Gastroesophageal sphincter (tissue), 4 donors: Measurements from ENCODE around the gene MTX2. TPM values are rescaled to one million over a fixed set of nuclear protein-coding genes. Genes with fewer than 3 reads are reported as not detected.

Source experiments
- ATAC-seq: fragments of 150-250 bp; one replicate; pipeline ENCODE4 v1.9.1; 2016; ENCODE audit warnings: mild to moderate bottlenecking, moderate library complexity
- H3K27ac ChIP-seq, 4 donors: fragments of 200-600 bp; sonication (generic) in 3 of 4; 1 replicate in 3 of 4; 2 replicates in 1 of 4; pipeline ENCODE4 v1.5.1; 2016 to 2019
- H3K27me3 ChIP-seq: fragments of 200-600 bp; sonication (generic); one replicate; pipeline ENCODE4 v1.5.1; 2019
- H3K36me3 ChIP-seq, 2 donors: fragments of 200-600 bp; sonication (generic); one replicate each; pipeline ENCODE4 v1.5.1; 2019; ENCODE audit warnings: control low read depth in 1 of 2
- H3K4me1 ChIP-seq, 3 donors: fragments of 200-600 bp; sonication (generic); 1 replicate in 2 of 3; 2 replicates in 1 of 3; pipeline ENCODE4 v1.5.1; 2016 to 2019; ENCODE audit warnings: control low read depth in 2 of 3
- H3K4me3 ChIP-seq, 2 donors: fragments of 200-600 bp; sonication (generic); one replicate each; pipeline ENCODE4 v1.5.1; 2019; ENCODE audit warnings: mild to moderate bottlenecking in 1 of 2, moderate library complexity in 1 of 2
- H3K9me3 ChIP-seq, 3 donors: fragments of 200-600 bp; sonication (generic); one replicate each; pipeline ENCODE4 v1.5.1; 2017 to 2019; ENCODE audit warnings: control low read depth in 2 of 3
- EP300 ChIP-seq: sonication (generic); formaldehyde crosslinking; IDR thresholded peaks from one replicate; pipeline ENCODE4 v1.6.1; 2017; ENCODE audit warnings: antibody characterized with exemption, mild to moderate bottlenecking
- POLR2A ChIP-seq, 2 donors: fragments of 450-650 bp; IDR thresholded peaks; one replicate each; pipeline ENCODE4 v1.6.1; 2017; ENCODE audit warnings: antibody characterized with exemption in 2 of 2, mild to moderate bottlenecking in 2 of 2, moderate library complexity in 1 of 2
- POLR2AphosphoS5 ChIP-seq: sonication (generic); formaldehyde crosslinking; IDR thresholded peaks from one replicate; pipeline ENCODE4 v1.6.1; 2017; ENCODE audit warnings: antibody characterized with exemption
- whole genome bisulfite sequencing, 2 donors: methylation state at CpG; one replicate each; pipeline ENCODE4 v1.1.5; 2018; ENCODE audit warnings: low coverage in 1 of 2; 5-methylcytosine and 5-hydroxymethylcytosine counted together
- total RNA-seq, 4 donors: library from RNA; depleted of rRNA; stranded (reverse); fragments of >200 nt; gene quantifications; one replicate each; pipeline ENCODE4 v1.1.0, GENCODE V29; 2016
- TF ChIP-seq, protein P1 (sequence below), 4 experiments: fragments of 200-600 bp in 2 of 4; fragments of 450-650 bp in 2 of 4; sonication (generic) in 1 of 4; IDR thresholded peaks; one replicate each; pipeline ENCODE4 v1.5.1; 2017 to 2019; ENCODE audit warnings: antibody characterized with exemption in 4 of 4, mild to moderate bottlenecking in 2 of 4, moderate library complexity in 2 of 4

MTX2 gene
- total RNA-seq, 4 donors from 2014 or later, result 21.3 to 41.1 (median 29.4) TPM

GRCh38 chr2:176260689-176261088, 8.6 kb upstream of the MTX2 start:
- 90 to 91% methylated on average over 1 of the region's 1 CpG for WGBS, 2 donors
- H3K36me3 ChIP-seq, result no peaks in the 10 kb centered on the region
- no peak overlapping the region for H3K4me3 ChIP-seq
- no peak overlapping the region for H3K27ac ChIP-seq
- peaks cover 19% of the 10 kb centered on the region for H3K27me3 ChIP-seq
- no peaks in the 10 kb centered on the region for H3K9me3 ChIP-seq
- TF ChIP-seq POLR2A (IDR thresholded peaks at IDR 0.05) (no peak), POLR2AphosphoS5 (no peak), EP300 (no peak)
- TF ChIP-seq, protein P1, sequence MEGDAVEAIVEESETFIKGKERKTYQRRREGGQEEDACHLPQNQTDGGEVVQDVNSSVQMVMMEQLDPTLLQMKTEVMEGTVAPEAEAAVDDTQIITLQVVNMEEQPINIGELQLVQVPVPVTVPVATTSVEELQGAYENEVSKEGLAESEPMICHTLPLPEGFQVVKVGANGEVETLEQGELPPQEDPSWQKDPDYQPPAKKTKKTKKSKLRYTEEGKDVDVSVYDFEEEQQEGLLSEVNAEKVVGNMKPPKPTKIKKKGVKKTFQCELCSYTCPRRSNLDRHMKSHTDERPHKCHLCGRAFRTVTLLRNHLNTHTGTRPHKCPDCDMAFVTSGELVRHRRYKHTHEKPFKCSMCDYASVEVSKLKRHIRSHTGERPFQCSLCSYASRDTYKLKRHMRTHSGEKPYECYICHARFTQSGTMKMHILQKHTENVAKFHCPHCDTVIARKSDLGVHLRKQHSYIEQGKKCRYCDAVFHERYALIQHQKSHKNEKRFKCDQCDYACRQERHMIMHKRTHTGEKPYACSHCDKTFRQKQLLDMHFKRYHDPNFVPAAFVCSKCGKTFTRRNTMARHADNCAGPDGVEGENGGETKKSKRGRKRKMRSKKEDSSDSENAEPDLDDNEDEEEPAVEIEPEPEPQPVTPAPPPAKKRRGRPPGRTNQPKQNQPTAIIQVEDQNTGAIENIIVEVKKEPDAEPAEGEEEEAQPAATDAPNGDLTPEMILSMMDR (IDR thresholded peaks at IDR 0.05), result no peak
- ATAC-seq, result no peak
- H3K4me1 ChIP-seq, result no peaks in the 10 kb centered on the region

DNA sequence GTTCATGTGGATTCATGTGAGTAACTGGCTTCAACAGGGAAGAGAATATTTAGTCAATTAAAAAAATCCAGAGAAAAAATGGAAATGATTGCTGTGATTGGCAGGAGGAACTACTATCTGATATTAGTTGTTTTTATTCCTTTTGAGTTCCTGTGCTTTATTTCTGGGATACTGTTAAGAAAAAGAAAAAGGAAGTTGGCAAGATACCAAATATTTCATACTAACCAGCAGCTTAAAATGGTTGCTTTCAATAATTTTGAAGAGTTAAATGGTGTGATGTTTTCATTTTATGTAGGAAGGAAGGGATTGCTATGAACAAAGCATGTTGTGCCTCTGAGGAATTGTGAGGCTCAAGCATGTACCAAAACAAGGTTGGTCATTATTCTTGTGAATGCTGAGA, 8.1 kb upstream of the MTX2 start:
- peaks cover 19% of the 10 kb centered on the region for H3K27me3 ChIP-seq
- no peak overlapping the region for H3K4me3 ChIP-seq
- H3K9me3 ChIP-seq, result no peaks in the 10 kb centered on the region
- TF ChIP-seq, protein P1 (IDR thresholded peaks at IDR 0.05), result no peak
- no peak for TF ChIP-seq POLR2A (IDR thresholded peaks at IDR 0.05)
- TF ChIP-seq POLR2AphosphoS5, result no peak
- TF ChIP-seq EP300, result no peak
- no peak for ATAC-seq
- H3K27ac ChIP-seq, result no peak overlapping the region
- no peaks in the 10 kb centered on the region for H3K4me1 ChIP-seq
- no peaks in the 10 kb centered on the region for H3K36me3 ChIP-seq

- Histone ChIP-seq H3K4me1 (peaks cover 0 to 33% (median 0%) of the 10 kb centered on the region in 3 donors), H3K27ac (peak overlapping the region in 3 of 4 donors; percentile 79 to 90 (median 89)), H3K27me3 (peaks cover 10% of the 10 kb centered on the region), H3K36me3 (no peaks in the 10 kb centered on the region), H3K4me3 (peak overlapping the region; percentile 37 to 89), H3K9me3 (no peaks in the 10 kb centered on the region)
- TF ChIP-seq, protein P1 (IDR thresholded peaks at IDR 0.05), result no peak
- TF ChIP-seq POLR2A (IDR thresholded peaks at IDR 0.05), result no peak
- TF ChIP-seq EP300, result no peak
- no peak for TF ChIP-seq POLR2AphosphoS5
- 23 to 25% methylated on average over 7 of the region's 10 CpGs for WGBS, 2 donors
- ATAC-seq, result peak; percentile 8
These were observed 295 bp upstream of the MTX2 start for GRCh38 chr2:176268976-176269318.

- Histone ChIP-seq H3K9me3 (no peaks in the 10 kb centered on the region), H3K27ac (peak overlapping the region in 2 of 4 donors; percentile 89 to 90), H3K4me3 (peak overlapping the region; percentile 37 to 89), H3K27me3 (peaks cover 3% of the 10 kb centered on the region), H3K36me3 (no peaks in the 10 kb centered on the region), H3K4me1 (peaks cover 0 to 38% (median 0%) of the 10 kb centered on the region in 3 donors)
- no peak for ATAC-seq
- WGBS, 2 donors, result 61 to 62% methylated on average over 14 to 18 of the region's 18 CpGs
- no peak for TF ChIP-seq EP300
- no peak for TF ChIP-seq POLR2A (IDR thresholded peaks at IDR 0.05)
- TF ChIP-seq, protein P1 (IDR thresholded peaks at IDR 0.05), result no peak
- TF ChIP-seq POLR2AphosphoS5, result no peak
These were observed 983 bp downstream of the MTX2 start for GRCh38 chr2:176270100-176270750.

DNA sequence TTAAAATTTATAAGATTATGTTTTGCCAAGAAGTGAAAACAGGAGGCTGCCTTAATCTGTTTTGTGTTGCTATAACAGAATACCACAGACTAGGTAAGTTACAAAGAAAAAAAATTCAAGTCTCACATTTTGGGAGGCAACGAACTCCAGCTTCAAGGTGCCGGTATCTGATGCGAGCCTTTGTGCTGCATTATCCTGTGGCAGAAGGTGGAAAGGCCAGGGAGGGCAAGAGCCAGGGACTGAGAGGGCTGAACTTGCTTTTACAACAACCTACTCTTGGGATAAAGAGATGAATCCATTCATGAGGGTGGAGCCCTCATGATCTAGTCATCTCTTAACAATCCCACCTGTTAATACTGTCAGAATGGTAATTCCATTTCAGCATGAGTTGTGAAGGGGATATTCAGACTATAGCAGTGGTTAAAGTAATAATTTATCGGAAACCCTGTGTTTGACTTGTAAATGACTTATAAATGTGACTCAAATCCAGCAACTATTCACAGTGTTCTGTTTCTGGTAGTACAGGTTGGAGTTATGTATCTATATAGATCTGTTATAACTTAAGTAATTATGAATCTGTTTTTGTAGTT, 3.7 kb downstream of the MTX2 start:
- H3K4me1 ChIP-seq, result peaks cover 0 to 38% (median 0%) of the 10 kb centered on the region in 3 donors
- no peak overlapping the region for H3K4me3 ChIP-seq
- no peak for ATAC-seq
- H3K27me3 ChIP-seq, result no peaks in the 10 kb centered on the region
- WGBS, 2 donors, result 86% methylated on average over 4 of the region's 4 CpGs
- H3K36me3 ChIP-seq, result no peaks in the 10 kb centered on the region
- no peak overlapping the region for H3K27ac ChIP-seq
- no peaks in the 10 kb centered on the region for H3K9me3 ChIP-seq
- TF ChIP-seq POLR2AphosphoS5, result no peak
- no peak for TF ChIP-seq EP300
- TF ChIP-seq POLR2A (IDR thresholded peaks at IDR 0.05), result no peak
- TF ChIP-seq, protein P1 (IDR thresholded peaks at IDR 0.05), result no peak
